ENCODE results near the gene GTF3C4.

DNA sequence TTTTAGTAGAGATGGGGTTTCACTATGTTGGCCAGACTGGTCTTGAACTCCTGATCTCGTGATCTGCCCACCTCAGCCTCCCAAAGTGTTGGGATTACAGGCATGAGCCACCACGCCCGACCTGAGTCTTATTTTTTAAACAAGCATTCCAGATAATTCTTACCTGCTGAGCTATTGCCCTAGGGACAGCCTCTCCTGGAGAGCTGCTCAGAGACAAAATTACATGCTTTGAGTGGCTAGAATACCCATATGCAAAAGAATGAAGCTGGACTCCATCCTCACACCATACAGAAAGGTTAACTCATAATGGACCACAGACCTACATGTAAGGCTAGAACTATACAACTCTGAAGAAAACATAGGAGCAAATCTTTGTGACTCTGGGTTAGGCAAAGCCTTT is 41.6 kb downstream of the GTF3C4 start:
- TF ChIP-seq, protein P1, sequence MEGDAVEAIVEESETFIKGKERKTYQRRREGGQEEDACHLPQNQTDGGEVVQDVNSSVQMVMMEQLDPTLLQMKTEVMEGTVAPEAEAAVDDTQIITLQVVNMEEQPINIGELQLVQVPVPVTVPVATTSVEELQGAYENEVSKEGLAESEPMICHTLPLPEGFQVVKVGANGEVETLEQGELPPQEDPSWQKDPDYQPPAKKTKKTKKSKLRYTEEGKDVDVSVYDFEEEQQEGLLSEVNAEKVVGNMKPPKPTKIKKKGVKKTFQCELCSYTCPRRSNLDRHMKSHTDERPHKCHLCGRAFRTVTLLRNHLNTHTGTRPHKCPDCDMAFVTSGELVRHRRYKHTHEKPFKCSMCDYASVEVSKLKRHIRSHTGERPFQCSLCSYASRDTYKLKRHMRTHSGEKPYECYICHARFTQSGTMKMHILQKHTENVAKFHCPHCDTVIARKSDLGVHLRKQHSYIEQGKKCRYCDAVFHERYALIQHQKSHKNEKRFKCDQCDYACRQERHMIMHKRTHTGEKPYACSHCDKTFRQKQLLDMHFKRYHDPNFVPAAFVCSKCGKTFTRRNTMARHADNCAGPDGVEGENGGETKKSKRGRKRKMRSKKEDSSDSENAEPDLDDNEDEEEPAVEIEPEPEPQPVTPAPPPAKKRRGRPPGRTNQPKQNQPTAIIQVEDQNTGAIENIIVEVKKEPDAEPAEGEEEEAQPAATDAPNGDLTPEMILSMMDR (conservative IDR thresholded peaks at IDR 0.05; ENCODE audit: low read depth in 2 of 2): no peak
- TF ChIP-seq EZH2 (IDR thresholded peaks at IDR 0.05; ENCODE audit: low read depth, unreplicated experiment) (no peak), POLR2AphosphoS5 (IDR thresholded peaks at IDR 0.05; ENCODE audit: low read depth) (no peak), CREB1 (CRISPR knock-in tag; IDR thresholded peaks at IDR 0.05; ENCODE audit: low read depth) (no peak), STAT1 (IDR thresholded peaks at IDR 0.05; ENCODE audit: unreplicated experiment) (no peak), ZNF331 (CRISPR knock-in tag; IDR thresholded peaks at IDR 0.05; ENCODE audit: low read depth) (no peak), EZH2phosphoT487 (IDR thresholded peaks at IDR 0.05; ENCODE audit: unreplicated experiment) (no peak)
- TF ChIP-seq, protein P2, sequence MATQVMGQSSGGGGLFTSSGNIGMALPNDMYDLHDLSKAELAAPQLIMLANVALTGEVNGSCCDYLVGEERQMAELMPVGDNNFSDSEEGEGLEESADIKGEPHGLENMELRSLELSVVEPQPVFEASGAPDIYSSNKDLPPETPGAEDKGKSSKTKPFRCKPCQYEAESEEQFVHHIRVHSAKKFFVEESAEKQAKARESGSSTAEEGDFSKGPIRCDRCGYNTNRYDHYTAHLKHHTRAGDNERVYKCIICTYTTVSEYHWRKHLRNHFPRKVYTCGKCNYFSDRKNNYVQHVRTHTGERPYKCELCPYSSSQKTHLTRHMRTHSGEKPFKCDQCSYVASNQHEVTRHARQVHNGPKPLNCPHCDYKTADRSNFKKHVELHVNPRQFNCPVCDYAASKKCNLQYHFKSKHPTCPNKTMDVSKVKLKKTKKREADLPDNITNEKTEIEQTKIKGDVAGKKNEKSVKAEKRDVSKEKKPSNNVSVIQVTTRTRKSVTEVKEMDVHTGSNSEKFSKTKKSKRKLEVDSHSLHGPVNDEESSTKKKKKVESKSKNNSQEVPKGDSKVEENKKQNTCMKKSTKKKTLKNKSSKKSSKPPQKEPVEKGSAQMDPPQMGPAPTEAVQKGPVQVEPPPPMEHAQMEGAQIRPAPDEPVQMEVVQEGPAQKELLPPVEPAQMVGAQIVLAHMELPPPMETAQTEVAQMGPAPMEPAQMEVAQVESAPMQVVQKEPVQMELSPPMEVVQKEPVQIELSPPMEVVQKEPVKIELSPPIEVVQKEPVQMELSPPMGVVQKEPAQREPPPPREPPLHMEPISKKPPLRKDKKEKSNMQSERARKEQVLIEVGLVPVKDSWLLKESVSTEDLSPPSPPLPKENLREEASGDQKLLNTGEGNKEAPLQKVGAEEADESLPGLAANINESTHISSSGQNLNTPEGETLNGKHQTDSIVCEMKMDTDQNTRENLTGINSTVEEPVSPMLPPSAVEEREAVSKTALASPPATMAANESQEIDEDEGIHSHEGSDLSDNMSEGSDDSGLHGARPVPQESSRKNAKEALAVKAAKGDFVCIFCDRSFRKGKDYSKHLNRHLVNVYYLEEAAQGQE (IDR thresholded peaks at IDR 0.05; ENCODE audit: unreplicated experiment): no peak

Measured in GM23338 (cell line).